AG04450 (cell line): ENCODE measurements around the gene TULP1. TPM values are rescaled to one million over a fixed set of nuclear protein-coding genes. Genes with fewer than 3 reads are reported as not detected.

Source experiments
- CTCF ChIA-PET: fragments of 300-600, 350-600 bp; formaldehyde crosslinking; extraction: SDS; loops from one replicate; lab custom pipeline; 2022; ENCODE audit warnings: antibody characterized with exemption, inconsistent platforms; lab: Charles Lee
- POLR2A ChIA-PET: fragments of 350-600 bp; formaldehyde crosslinking; extraction: SDS; loops from one replicate; lab custom pipeline; 2021; ENCODE audit warnings: antibody characterized with exemption, inconsistent platforms; lab: Yijun Ruan, JAX
- DNase-seq: peaks from one replicate; pipeline ENCODE4 v3.0.0-alpha.2; 2011; ENCODE audit warnings: low read depth, low spot score
- H3K27ac ChIP-seq: one replicate; pipeline ENCODE4 v1.5.1; 2012; ENCODE audit warnings: low read depth, low read length, control low read depth
- H3K27me3 ChIP-seq: one replicate; pipeline ENCODE4 v1.6.0; 2012; ENCODE audit warnings: low read length; ENCODE audit not compliant: control insufficient read depth, insufficient read depth
- H3K4me3 ChIP-seq: 2 replicates; pipeline ENCODE4 v1.5.1; 2011; ENCODE audit warnings: mild to moderate bottlenecking, low read depth, low read length, control low read depth
- H3K9me3 ChIP-seq: 2 replicates; pipeline ENCODE4 v1.5.1; 2012; ENCODE audit warnings: low read length; ENCODE audit not compliant: control insufficient read depth, insufficient read depth
- polyA plus RNA-seq: library from polyadenylated mRNA; depleted of rRNA; stranded (reverse); fragments of >200 nt; gene quantifications from 2 replicates; pipeline ENCODE4 v1.2.3, GENCODE V29; 2011
- TF ChIP-seq, protein P1 (sequence below): IDR thresholded peaks from 2 replicates; pipeline ENCODE4 v1.5.1; 2011; ENCODE audit warnings: low read depth, low read length, control low read depth, inconsistent platforms

TULP1 gene
- polyA plus RNA-seq, 1 experiment: not detected

DNA sequence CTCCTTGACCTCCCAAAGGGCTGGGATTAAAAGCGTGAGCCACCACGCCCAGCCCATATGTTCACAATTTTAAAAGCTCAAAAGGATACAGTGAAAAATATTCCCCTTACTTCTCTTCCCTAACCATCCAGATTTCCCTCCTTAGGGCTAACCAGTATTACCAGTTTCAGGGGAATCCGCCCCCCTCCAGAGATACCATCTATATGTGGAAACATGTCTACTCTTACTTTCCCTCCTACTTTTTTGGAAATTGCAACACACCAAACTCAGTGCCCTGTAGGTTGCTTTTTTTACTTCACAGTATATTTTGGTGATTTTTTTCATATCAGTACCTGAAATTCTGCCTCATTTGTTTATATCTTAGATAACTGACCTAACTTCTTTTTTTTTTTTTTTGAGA, 51.4 kb downstream of the TULP1 start:
- Histone ChIP-seq H3K4me3 (no peak overlapping the region), H3K27ac (no peak overlapping the region), H3K9me3 (no peaks in the 10 kb centered on the region), H3K27me3 (no peaks in the 10 kb centered on the region)
- POLR2A ChIA-PET: no interaction called here
- no peak for DNase-seq
- CTCF ChIA-PET: no interaction called here
- TF ChIP-seq, protein P1, sequence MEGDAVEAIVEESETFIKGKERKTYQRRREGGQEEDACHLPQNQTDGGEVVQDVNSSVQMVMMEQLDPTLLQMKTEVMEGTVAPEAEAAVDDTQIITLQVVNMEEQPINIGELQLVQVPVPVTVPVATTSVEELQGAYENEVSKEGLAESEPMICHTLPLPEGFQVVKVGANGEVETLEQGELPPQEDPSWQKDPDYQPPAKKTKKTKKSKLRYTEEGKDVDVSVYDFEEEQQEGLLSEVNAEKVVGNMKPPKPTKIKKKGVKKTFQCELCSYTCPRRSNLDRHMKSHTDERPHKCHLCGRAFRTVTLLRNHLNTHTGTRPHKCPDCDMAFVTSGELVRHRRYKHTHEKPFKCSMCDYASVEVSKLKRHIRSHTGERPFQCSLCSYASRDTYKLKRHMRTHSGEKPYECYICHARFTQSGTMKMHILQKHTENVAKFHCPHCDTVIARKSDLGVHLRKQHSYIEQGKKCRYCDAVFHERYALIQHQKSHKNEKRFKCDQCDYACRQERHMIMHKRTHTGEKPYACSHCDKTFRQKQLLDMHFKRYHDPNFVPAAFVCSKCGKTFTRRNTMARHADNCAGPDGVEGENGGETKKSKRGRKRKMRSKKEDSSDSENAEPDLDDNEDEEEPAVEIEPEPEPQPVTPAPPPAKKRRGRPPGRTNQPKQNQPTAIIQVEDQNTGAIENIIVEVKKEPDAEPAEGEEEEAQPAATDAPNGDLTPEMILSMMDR: no peak

DNA sequence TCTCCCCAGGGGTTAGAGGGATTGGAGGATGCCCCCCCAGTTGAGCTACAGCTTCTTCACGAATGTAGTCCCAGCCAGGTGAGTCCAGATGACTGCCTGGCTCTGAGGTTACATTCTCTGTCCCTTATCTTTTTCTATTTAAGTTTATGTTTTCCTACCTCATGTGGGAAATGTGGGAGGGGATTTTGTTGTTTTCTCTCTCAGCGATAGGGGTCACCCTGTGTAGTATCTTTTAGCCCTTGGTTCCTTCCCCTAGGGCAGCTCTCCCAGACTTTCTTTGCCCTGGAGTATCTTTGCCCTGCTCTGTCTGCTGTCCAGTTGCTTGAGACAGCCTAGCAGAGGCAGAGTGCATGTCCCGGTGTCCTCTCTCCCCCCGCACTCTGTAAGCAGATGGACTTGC, 54.8 kb downstream of the TULP1 start:
- ChIA-PET POLR2A (no interaction called here), CTCF (interaction anchor here (1.1 to 1.4 kb wide), 2 partner anchors 10 to 116 kb away, joined by 4 to 7 read pairs; partner anchors contain the start of gene PPARD)
- no peak for DNase-seq
- Histone ChIP-seq H3K4me3 (no peak overlapping the region), H3K27me3 (no peaks in the 10 kb centered on the region), H3K9me3 (no peaks in the 10 kb centered on the region), H3K27ac (no peak overlapping the region)
- TF ChIP-seq, protein P1: no peak

DNA sequence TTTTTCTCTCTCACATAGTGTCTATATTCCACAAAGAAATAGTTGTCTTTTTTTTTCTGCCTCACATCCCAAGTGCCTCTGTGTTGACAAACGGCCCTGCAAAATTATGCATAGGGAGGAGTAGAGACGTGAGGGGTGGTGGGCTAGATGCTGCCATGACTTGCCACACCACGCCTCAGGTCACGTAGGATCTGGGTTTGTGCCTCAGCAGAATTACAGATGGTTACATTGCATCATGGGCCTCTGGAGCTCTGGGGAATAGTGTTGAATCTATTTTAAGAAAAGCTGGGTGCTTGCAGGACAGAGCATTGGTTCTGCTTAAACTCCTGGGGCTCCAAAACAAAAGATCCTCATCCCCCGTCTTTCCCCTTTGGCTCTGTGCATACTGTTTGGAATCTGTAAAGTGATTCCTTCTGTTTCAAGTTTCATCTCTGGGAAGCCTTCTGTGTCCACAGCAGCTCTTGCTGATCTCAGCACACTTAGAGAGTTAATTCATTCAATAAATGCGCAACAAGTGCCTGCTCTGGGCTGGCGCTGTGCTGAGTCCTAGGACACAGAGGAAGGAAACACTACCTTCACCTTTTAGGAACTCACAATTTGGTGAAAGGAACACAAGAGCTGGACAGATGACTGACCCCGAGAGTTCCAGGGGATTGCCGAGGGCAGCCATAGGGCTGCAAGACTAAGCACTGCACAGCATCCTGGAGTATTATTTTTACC, 58.1 kb downstream of the TULP1 start:
- H3K9me3 ChIP-seq: no peaks in the 10 kb centered on the region; the same call in 1 of the 2 replicates
- no peak for DNase-seq
- H3K27ac ChIP-seq: no peak overlapping the region
- H3K27me3 ChIP-seq: no peaks in the 10 kb centered on the region
- POLR2A ChIA-PET: no interaction called here
- no peak overlapping the region for H3K4me3 ChIP-seq
- TF ChIP-seq, protein P1: no peak
- CTCF ChIA-PET: interaction anchor here (0.6 to 9.4 kb wide), 6 partner anchors 12 to 777 kb away, joined by 4 to 201 read pairs (median 6); partner anchors contain the start of gene PPARD

DNA sequence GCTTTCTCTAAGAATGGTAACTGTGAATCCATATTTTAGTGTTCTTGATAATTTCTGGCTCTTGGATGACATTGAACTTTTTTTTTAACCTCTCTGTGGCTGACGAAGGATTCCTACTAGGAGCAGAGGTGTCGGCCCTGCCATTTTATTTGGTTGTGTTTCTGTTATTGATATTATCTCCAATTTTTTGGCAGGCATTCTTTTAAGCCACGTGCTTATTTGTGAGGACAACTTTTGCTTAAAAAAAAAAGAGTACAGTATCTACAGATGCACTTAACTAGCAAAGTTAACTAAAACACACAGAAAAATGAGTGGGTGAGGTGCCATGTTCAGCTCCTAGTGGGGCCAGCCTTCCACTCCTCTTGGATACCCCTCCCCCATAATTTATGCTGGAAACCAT, 59.5 kb downstream of the TULP1 start:
- CTCF ChIA-PET: interaction anchor here (1.0 to 9.4 kb wide), 4 partner anchors 13 to 110 kb away, joined by 4 to 201 read pairs (median 5); partner anchors contain the start of gene PPARD
- Histone ChIP-seq H3K27ac (no peak overlapping the region), H3K4me3 (peak overlapping the region; percentile 75), H3K9me3 (no peaks in the 10 kb centered on the region; the same call in 1 of the 2 replicates), H3K27me3 (no peaks in the 10 kb centered on the region)
- TF ChIP-seq, protein P1: no peak
- no peak for DNase-seq
- POLR2A ChIA-PET: interaction anchor here (0.7 kb wide), 1 partner anchor 15 kb away, joined by 3 read pairs; no protein-coding TSS in a partner anchor
